ENCODE data around the gene MX2. TPM values are rescaled to one million over a fixed set of nuclear protein-coding genes. Genes with fewer than 3 reads are reported as not detected.

The MX2 gene
- total RNA-seq, 1 donor from 2014 or later: 6.1 TPM

- Mint-ChIP-seq H3K27ac (no peak overlapping the region), H3K4me1 (ENCODE audit: low read depth) (no peaks in the 10 kb centered on the region), H3K4me3 (ENCODE audit: low read depth) (no peak overlapping the region), H3K36me3 (ENCODE audit: low read depth) (no peaks in the 10 kb centered on the region), H3K27me3 (ENCODE audit: low read depth) (no peaks in the 10 kb centered on the region), H3K9me3 (no peaks in the 10 kb centered on the region)
- intact Hi-C loops (cut with micrococcal nuclease): no loop called here
- DNase-seq (ENCODE audit: low spot score): no peak
Measured at GRCh38 chr21:41387042-41387819, 25.4 kb downstream of the MX2 start.

- H3K4me1 Mint-ChIP-seq (ENCODE audit: low read depth): no peaks in the 10 kb centered on the region
- no peaks in the 10 kb centered on the region for H3K27me3 Mint-ChIP-seq (ENCODE audit: low read depth)
Measured at GRCh38 chr21:41387824-41388223, 26.0 kb downstream of the MX2 start.

GRCh38 chr21:41388259-41388658 lies 26.4 kb downstream of the MX2 start:
- Mint-ChIP-seq H3K27me3 (ENCODE audit: low read depth) (no peaks in the 10 kb centered on the region), H3K4me3 (ENCODE audit: low read depth) (no peak overlapping the region), H3K4me1 (ENCODE audit: low read depth) (no peaks in the 10 kb centered on the region), H3K27ac (no peak overlapping the region), H3K36me3 (ENCODE audit: low read depth) (no peaks in the 10 kb centered on the region), H3K9me3 (no peaks in the 10 kb centered on the region)
- DNase-seq (ENCODE audit: low spot score): no peak
- intact Hi-C loops (cut with micrococcal nuclease): no loop called here

More at GRCh38 chr21:41387824-41388223, 26.0 kb downstream of the MX2 start:
- DNase-seq (ENCODE audit: low spot score): no peak
- no peak overlapping the region for H3K27ac Mint-ChIP-seq
- intact Hi-C loops (cut with micrococcal nuclease): no loop called here
- H3K36me3 Mint-ChIP-seq (ENCODE audit: low read depth): no peaks in the 10 kb centered on the region
- H3K4me3 Mint-ChIP-seq (ENCODE audit: low read depth): no peak overlapping the region
- H3K9me3 Mint-ChIP-seq: no peaks in the 10 kb centered on the region

- no peaks in the 10 kb centered on the region for H3K4me1 Mint-ChIP-seq (ENCODE audit: low read depth)
- peaks cover 4% of the 10 kb centered on the region for H3K36me3 Mint-ChIP-seq (ENCODE audit: low read depth)
- no peak overlapping the region for H3K4me3 Mint-ChIP-seq (ENCODE audit: low read depth)
- DNase-seq (ENCODE audit: low spot score): no peak
- H3K9me3 Mint-ChIP-seq: no peaks in the 10 kb centered on the region
- intact Hi-C loops (cut with micrococcal nuclease): no loop called here
- no peaks in the 10 kb centered on the region for H3K27me3 Mint-ChIP-seq (ENCODE audit: low read depth)
- no peak overlapping the region for H3K27ac Mint-ChIP-seq
Measured at GRCh38 chr21:41390043-41390639, 28.3 kb downstream of the MX2 start.

GRCh38 chr21:41393876-41394465 lies 32.1 kb downstream of the MX2 start:
- Mint-ChIP-seq H3K9me3 (no peaks in the 10 kb centered on the region), H3K4me3 (ENCODE audit: low read depth) (no peak overlapping the region), H3K27ac (no peak overlapping the region), H3K36me3 (ENCODE audit: low read depth) (peaks cover 9% of the 10 kb centered on the region), H3K4me1 (ENCODE audit: low read depth) (no peaks in the 10 kb centered on the region), H3K27me3 (ENCODE audit: low read depth) (no peaks in the 10 kb centered on the region)
- intact Hi-C loops (cut with micrococcal nuclease): no loop called here
- no peak for DNase-seq (ENCODE audit: low spot score)

- DNase-seq (ENCODE audit: low spot score): no peak
- H3K9me3 Mint-ChIP-seq: no peaks in the 10 kb centered on the region
- no peaks in the 10 kb centered on the region for H3K27me3 Mint-ChIP-seq (ENCODE audit: low read depth)
- H3K4me3 Mint-ChIP-seq (ENCODE audit: low read depth): no peak overlapping the region
- no peak overlapping the region for H3K27ac Mint-ChIP-seq
- H3K4me1 Mint-ChIP-seq (ENCODE audit: low read depth): no peaks in the 10 kb centered on the region
- H3K36me3 Mint-ChIP-seq (ENCODE audit: low read depth): peaks cover 12% of the 10 kb centered on the region
- intact Hi-C loops (cut with micrococcal nuclease): no loop called here
Measured at GRCh38 chr21:41396558-41397075, 34.8 kb downstream of the MX2 start.

- no peak overlapping the region for H3K4me3 Mint-ChIP-seq (ENCODE audit: low read depth)
- no peaks in the 10 kb centered on the region for H3K27me3 Mint-ChIP-seq (ENCODE audit: low read depth)
- peaks cover 12% of the 10 kb centered on the region for H3K36me3 Mint-ChIP-seq (ENCODE audit: low read depth)
- intact Hi-C loops (cut with micrococcal nuclease): no loop called here
- DNase-seq (ENCODE audit: low spot score): no peak
- no peaks in the 10 kb centered on the region for H3K9me3 Mint-ChIP-seq
- no peaks in the 10 kb centered on the region for H3K4me1 Mint-ChIP-seq (ENCODE audit: low read depth)
- H3K27ac Mint-ChIP-seq: no peak overlapping the region
Measured at GRCh38 chr21:41397471-41397891, 35.7 kb downstream of the MX2 start.

GRCh38 chr21:41398251-41398650 lies 36.4 kb downstream of the MX2 start:
- no peak for DNase-seq (ENCODE audit: low spot score)
- Mint-ChIP-seq H3K36me3 (ENCODE audit: low read depth) (peaks cover 12% of the 10 kb centered on the region), H3K27ac (no peak overlapping the region), H3K4me3 (ENCODE audit: low read depth) (no peak overlapping the region), H3K9me3 (no peaks in the 10 kb centered on the region), H3K27me3 (ENCODE audit: low read depth) (no peaks in the 10 kb centered on the region), H3K4me1 (ENCODE audit: low read depth) (no peaks in the 10 kb centered on the region)
- intact Hi-C loops (cut with micrococcal nuclease): no loop called here

- peaks cover 12% of the 10 kb centered on the region for H3K36me3 Mint-ChIP-seq (ENCODE audit: low read depth)
- DNase-seq (ENCODE audit: low spot score): no peak
- no peaks in the 10 kb centered on the region for H3K4me1 Mint-ChIP-seq (ENCODE audit: low read depth)
- intact Hi-C loops (cut with micrococcal nuclease): no loop called here
- H3K4me3 Mint-ChIP-seq (ENCODE audit: low read depth): no peak overlapping the region
- H3K27me3 Mint-ChIP-seq (ENCODE audit: low read depth): no peaks in the 10 kb centered on the region
- no peaks in the 10 kb centered on the region for H3K9me3 Mint-ChIP-seq
- no peak overlapping the region for H3K27ac Mint-ChIP-seq
Measured at GRCh38 chr21:41398831-41399230, 37.0 kb downstream of the MX2 start.

- no peak for DNase-seq (ENCODE audit: low spot score)
- Mint-ChIP-seq H3K4me3 (ENCODE audit: low read depth) (no peak overlapping the region), H3K36me3 (ENCODE audit: low read depth) (peaks cover 15% of the 10 kb centered on the region), H3K4me1 (ENCODE audit: low read depth) (no peaks in the 10 kb centered on the region), H3K9me3 (no peaks in the 10 kb centered on the region), H3K27ac (no peak overlapping the region), H3K27me3 (ENCODE audit: low read depth) (no peaks in the 10 kb centered on the region)
- intact Hi-C loops (cut with micrococcal nuclease): no loop called here
Measured at GRCh38 chr21:41399246-41399800, 37.5 kb downstream of the MX2 start.

GRCh38 chr21:41402231-41402630 lies 40.4 kb downstream of the MX2 start:
- DNase-seq (ENCODE audit: low spot score): no peak
- H3K4me3 Mint-ChIP-seq (ENCODE audit: low read depth): no peak overlapping the region

GRCh38 chr21:41402796-41403195 lies 41.0 kb downstream of the MX2 start:
- H3K27ac Mint-ChIP-seq: no peak overlapping the region
- no peak for DNase-seq (ENCODE audit: low spot score)
- no peak overlapping the region for H3K4me3 Mint-ChIP-seq (ENCODE audit: low read depth)
- H3K27me3 Mint-ChIP-seq (ENCODE audit: low read depth): no peaks in the 10 kb centered on the region
- H3K4me1 Mint-ChIP-seq (ENCODE audit: low read depth): no peaks in the 10 kb centered on the region
- H3K9me3 Mint-ChIP-seq: no peaks in the 10 kb centered on the region
- peaks cover 12% of the 10 kb centered on the region for H3K36me3 Mint-ChIP-seq (ENCODE audit: low read depth)
- intact Hi-C loops (cut with micrococcal nuclease): no loop called here

More at GRCh38 chr21:41402231-41402630, 40.4 kb downstream of the MX2 start:
- no peaks in the 10 kb centered on the region for H3K4me1 Mint-ChIP-seq (ENCODE audit: low read depth)
- H3K36me3 Mint-ChIP-seq (ENCODE audit: low read depth): peaks cover 16% of the 10 kb centered on the region
- H3K27ac Mint-ChIP-seq: no peak overlapping the region
- H3K9me3 Mint-ChIP-seq: no peaks in the 10 kb centered on the region
- no peaks in the 10 kb centered on the region for H3K27me3 Mint-ChIP-seq (ENCODE audit: low read depth)
- intact Hi-C loops (cut with micrococcal nuclease): no loop called here

GRCh38 chr21:41403331-41403730 lies 41.5 kb downstream of the MX2 start:
- Mint-ChIP-seq H3K27me3 (ENCODE audit: low read depth) (no peaks in the 10 kb centered on the region), H3K4me3 (ENCODE audit: low read depth) (no peak overlapping the region), H3K27ac (no peak overlapping the region), H3K36me3 (ENCODE audit: low read depth) (peaks cover 14% of the 10 kb centered on the region), H3K4me1 (ENCODE audit: low read depth) (no peaks in the 10 kb centered on the region), H3K9me3 (no peaks in the 10 kb centered on the region)
- intact Hi-C loops (cut with micrococcal nuclease): no loop called here
- DNase-seq (ENCODE audit: low spot score): no peak

All from activated T-helper 2 cell treated with anti-CD3 and anti-CD28 coated beads, Interferon-gamma antibody, Interleukin-2, Interleukin-4, amounts not matched to agents 10 μg/mL and 5 μg/mL and 100 μg/mL, durations not matched to agents 14 hours and 24 hours and 36 hours (primary cell).